HCT116 (cell line): ENCODE measurements around the gene BLCAP. TPM values are rescaled to one million over a fixed set of nuclear protein-coding genes. Genes with fewer than 3 reads are reported as not detected.
"Not testable (repeated sequence)": the region's sequence is repeated elsewhere in the genome, so short reads cannot be mapped to it uniquely, and the experiment has no call there.

Experiments
- ATAC-seq: fragments of 200-7000 bp; cut with Tn5 transposase; 2 replicates; pipeline ENCODE4 v1.9.1; 2020; ENCODE audit warnings: mild to moderate bottlenecking, moderate library complexity
- BruUV-seq: library from RNA; stranded (reverse); fragments of 400-500 nt; replicated peaks from 2 replicates; lab custom pipeline; 2021; lab: Mats Ljungman, UMichigan
- CTCF ChIA-PET: fragments of 300-600 bp; sonication (Branson Sonifier 250); formaldehyde crosslinking; loops from one replicate; lab custom pipeline; 2021; ENCODE audit warnings: antibody characterized with exemption; lab: Charles Lee
- POLR2A ChIA-PET: fragments of 300-600, 350-600 bp; sonication (Branson Sonifier 250); formaldehyde crosslinking; loops from one replicate; lab custom pipeline; 2021; ENCODE audit warnings: antibody characterized with exemption; lab: Charles Lee
- RAD21 ChIA-PET, 2 experiments: fragments of 300-600 bp; sonication (Branson Sonifier 250); formaldehyde crosslinking; loops; one replicate each; lab custom pipeline; 2023; ENCODE audit warnings: low total read pairs in 2 of 2; ENCODE audit not compliant: uncharacterized antibody in 2 of 2, unreplicated experiment in 2 of 2, low non-redundant PET in 1 of 2; lab: Charles Lee
- DNase-seq: peaks from one replicate; pipeline ENCODE4 v3.0.0-alpha.2; 2010; ENCODE audit warnings: low read depth, low spot score
- H2AFZ ChIP-seq: fragments of 200-600 bp; shearing (Covaris generic), sonication (generic); 2 replicates; pipeline ENCODE4 v1.6.1; 2017; ENCODE audit warnings: low read depth, mixed run types, mixed read lengths, antibody characterized with exemption, low read length; ENCODE audit not compliant: poor library complexity, severe bottlenecking
- H3K27ac ChIP-seq: 2 replicates; pipeline ENCODE4 v1.5.1; 2012; ENCODE audit warnings: low read depth, low read length
- H3K27me3 ChIP-seq: fragments of 200-600 bp; sonication (generic); 2 replicates; pipeline ENCODE4 v1.6.1; 2016; ENCODE audit warnings: mixed run types, low read length, mixed read lengths; ENCODE audit not compliant: insufficient read depth
- H3K36me3 ChIP-seq, 2 experiments: fragments of 200-500 bp in 1 of 2; fragments of 200-600 bp in 1 of 2; sonication (Bioruptor generic) in 1 of 2; sonication (generic) in 1 of 2; 2 replicates each; pipeline versions ENCODE4 v1.5.1 to v1.6.1; 2014 to 2016; ENCODE audit warnings: low read length in 2 of 2, inconsistent platforms in 1 of 2, mixed read lengths in 1 of 2, mixed run types in 1 of 2; ENCODE audit not compliant: insufficient read depth in 2 of 2, control insufficient read depth in 1 of 2
- H3K4me1 ChIP-seq, 2 experiments: fragments of 200-600 bp in 1 of 2; sonication (generic) in 1 of 2; 2 replicates each; pipeline versions ENCODE4 v1.5.1 to v1.6.1; 2012 to 2017; ENCODE audit warnings: low read length in 2 of 2, inconsistent platforms in 1 of 2, mild to moderate bottlenecking in 1 of 2, mixed read lengths in 1 of 2, mixed run types in 1 of 2, moderate library complexity in 1 of 2; ENCODE audit not compliant: insufficient read depth in 2 of 2, control insufficient read depth in 1 of 2
- H3K4me2 ChIP-seq: fragments of 200-600 bp; sonication (generic); 2 replicates; pipeline ENCODE4 v1.6.1; 2017; ENCODE audit warnings: mixed run types, low read length, mixed read lengths
- H3K4me3 ChIP-seq, 2 experiments: fragments of 200-600 bp in 1 of 2; sonication (generic) in 1 of 2; replicated peaks in 1 of 2; 2 replicates each; pipeline ENCODE4 v1.5.1; 2011 to 2016; ENCODE audit warnings: low read length in 2 of 2, control low read depth in 1 of 2, low read depth in 1 of 2, mild to moderate bottlenecking in 1 of 2, mixed read lengths in 1 of 2, mixed run types in 1 of 2
- H3K79me2 ChIP-seq: fragments of 200-600 bp; sonication (generic); 2 replicates; pipeline ENCODE4 v1.6.1; 2017; ENCODE audit warnings: mild to moderate bottlenecking, mixed run types, low read length, moderate library complexity, mixed read lengths; ENCODE audit not compliant: insufficient read depth
- H3K9ac ChIP-seq: fragments of 200-600 bp; sonication (generic); 2 replicates; pipeline ENCODE4 v1.6.1; 2016; ENCODE audit warnings: low read length, mixed read lengths
- H3K9me2 ChIP-seq: fragments of 200-600 bp; sonication (generic), shearing (Covaris generic); 2 replicates; pipeline ENCODE4 v1.6.1; 2017; ENCODE audit warnings: mixed run types, mild to moderate bottlenecking, moderate library complexity; ENCODE audit not compliant: insufficient read depth
- H3K9me3 ChIP-seq, 2 experiments: fragments of 200-500 bp in 1 of 2; fragments of 200-600 bp in 1 of 2; sonication (Bioruptor generic) in 1 of 2; sonication (generic) in 1 of 2; 2 replicates each; pipeline ENCODE4 v1.6.1; 2014 to 2017; ENCODE audit warnings: low read length in 2 of 2, mixed read lengths in 2 of 2, inconsistent platforms in 1 of 2, low read depth in 1 of 2, mild to moderate bottlenecking in 1 of 2, mixed run types in 1 of 2, moderate library complexity in 1 of 2; ENCODE audit not compliant: control insufficient read depth in 1 of 2, insufficient read depth in 1 of 2
- H4K20me1 ChIP-seq: fragments of 200-600 bp; sonication (generic), shearing (Covaris generic); 2 replicates; pipeline ENCODE4 v1.6.1; 2017; ENCODE audit warnings: mixed run types, mild to moderate bottlenecking, moderate library complexity; ENCODE audit not compliant: insufficient read depth
- CEBPB ChIP-seq: IDR thresholded peaks from 2 replicates; pipeline ENCODE4 v1.6.1; 2012; ENCODE audit warnings: low read depth
- MAX ChIP-seq: IDR thresholded peaks from 2 replicates; pipeline ENCODE4 v1.6.1; 2012
- TCF7L2 ChIP-seq: IDR thresholded peaks from 2 replicates; pipeline ENCODE4 v1.7.0; 2011; ENCODE audit warnings: borderline replicate concordance, inconsistent platforms; ENCODE audit not compliant: insufficient read depth, insufficient read length; ENCODE audit errors: extremely low read depth
- ZNF274 ChIP-seq: fragments of 200-500 bp; sonication (Bioruptor generic); IDR thresholded peaks from 2 replicates; pipeline ENCODE4 v1.6.1; 2014; ENCODE audit warnings: mild to moderate bottlenecking, low read depth, low read length, inconsistent platforms
- intact Hi-C: fragments of 100-400 bp; cut with micrococcal nuclease; formaldehyde crosslinking; loops from 2 replicates; pipeline ENCODE4 v1.10.0; 2022
- total RNA-seq: library from RNA; stranded (reverse); gene quantifications from one replicate; pipeline ENCODE4 v1.2.1, GENCODE V29; 2021; ENCODE audit not compliant: unreplicated experiment

Gene BLCAP
- total RNA-seq, 1 experiment from 2014 or later = 27.5 TPM

- POLR2A ChIA-PET = no interaction called here
- H3K4me2 ChIP-seq = no peak overlapping the region
- no peaks in the 10 kb centered on the region for H3K4me1 ChIP-seq
- RAD21 ChIA-PET = no interaction called here
- no peak overlapping the region for H3K27ac ChIP-seq
- no peak overlapping the region for H3K9ac ChIP-seq
- intact Hi-C loops = no loop called here
- no peak for ATAC-seq
- no peak for TF ChIP-seq ZNF274
- TF ChIP-seq CEBPB = no peak
- TF ChIP-seq TCF7L2 = no peak
- no peak for TF ChIP-seq MAX
- no peaks in the 10 kb centered on the region for H4K20me1 ChIP-seq
- CTCF ChIA-PET = interaction anchor here (2.8 kb wide), 1 partner anchor 8 kb away, joined by 14 read pairs; no protein-coding TSS in a partner anchor
- no peak for DNase-seq
- no peak overlapping the region for H2AFZ ChIP-seq
- no peaks in the 10 kb centered on the region for H3K9me3 ChIP-seq
- H3K79me2 ChIP-seq = no peaks in the 10 kb centered on the region
- no peaks in the 10 kb centered on the region for H3K9me2 ChIP-seq
- BruUV-seq = no TSS peak
- no peak overlapping the region for H3K4me3 ChIP-seq
- no peaks in the 10 kb centered on the region for H3K36me3 ChIP-seq
- no peaks in the 10 kb centered on the region for H3K27me3 ChIP-seq
These were observed 28.9 kb upstream of the BLCAP start for GRCh38 chr20:37556538-37556937.

GRCh38 chr20:37554721-37555298 lies 27.1 kb upstream of the BLCAP start:
- ATAC-seq, POLR2A ChIA-PET, H3K27me3 ChIP-seq, H3K4me2 ChIP-seq, BruUV-seq, H2AFZ ChIP-seq, RAD21 ChIA-PET, DNase-seq, H3K79me2 ChIP-seq, H3K36me3 ChIP-seq, H4K20me1 ChIP-seq, intact Hi-C loops, H3K4me3 ChIP-seq, H3K4me1 ChIP-seq, H3K9ac ChIP-seq, H3K9me3 ChIP-seq, H3K9me2 ChIP-seq, H3K27ac ChIP-seq: not testable (repeated sequence)
- CTCF ChIA-PET = interaction anchor here (0.6 to 2.8 kb wide), 3 partner anchors 10 to 27 kb away, joined by 3 to 14 read pairs (median 4); no protein-coding TSS in a partner anchor
